Panc1 (cell line): ENCODE data around the gene RRM2. TPM values are rescaled to one million over a fixed set of nuclear protein-coding genes. Genes with fewer than 3 reads are reported as not detected.

Source experiments
- ATAC-seq: fragments of 200-7000 bp; cut with Tn5 transposase; 2 replicates; pipeline ENCODE4 v1.9.1; 2020; ENCODE audit warnings: mild to moderate bottlenecking, moderate library complexity
- BruUV-seq: library from RNA; stranded (reverse); fragments of 400-500 nt; replicated peaks from 2 replicates; lab custom pipeline; 2021; lab: Mats Ljungman, UMichigan
- CTCF ChIA-PET: fragments of 300-600 bp; sonication (Branson Sonifier 250); formaldehyde crosslinking; loops from one replicate; lab custom pipeline; 2022; ENCODE audit warnings: antibody characterized with exemption; lab: Charles Lee
- POLR2A ChIA-PET: fragments of 300-600 bp; sonication (Branson Sonifier 250); formaldehyde crosslinking; loops from one replicate; lab custom pipeline; 2022; ENCODE audit warnings: antibody characterized with exemption; lab: Charles Lee
- DNase-seq: peaks from one replicate; pipeline ENCODE4 v3.0.0-alpha.2; 2010; ENCODE audit warnings: low read depth, low spot score
- H3K27ac ChIP-seq: 2 replicates; pipeline ENCODE4 v1.5.1; 2011; ENCODE audit warnings: mild to moderate bottlenecking, low read length, inconsistent platforms
- H3K27me3 ChIP-seq: fragments of 200-500 bp; sonication (Bioruptor generic); 2 replicates; pipeline ENCODE4 v1.6.0; 2014; ENCODE audit warnings: low read length, inconsistent platforms; ENCODE audit not compliant: control insufficient read depth, insufficient read depth
- H3K36me3 ChIP-seq: fragments of 200-500 bp; sonication (Bioruptor generic); 2 replicates; pipeline ENCODE4 v1.5.1; 2014; ENCODE audit warnings: inconsistent platforms, mild to moderate bottlenecking, low read length, moderate library complexity; ENCODE audit not compliant: control insufficient read depth, insufficient read depth
- H3K4me1 ChIP-seq: 2 replicates; pipeline ENCODE4 v1.5.1; 2011; ENCODE audit warnings: inconsistent platforms, mild to moderate bottlenecking, low read length, moderate library complexity; ENCODE audit not compliant: control insufficient read depth, insufficient read depth
- H3K4me3 ChIP-seq, 2 experiments: 2 replicates each; pipeline ENCODE4 v1.5.1; 2011 to 2012; ENCODE audit warnings: low read depth in 2 of 2, low read length in 2 of 2, mild to moderate bottlenecking in 2 of 2, inconsistent platforms in 1 of 2, moderate library complexity in 1 of 2
- H3K9me3 ChIP-seq: fragments of 200-500 bp; sonication (Bioruptor generic); 2 replicates; pipeline ENCODE4 v1.5.1; 2014; ENCODE audit warnings: low read depth, mild to moderate bottlenecking, inconsistent platforms, low read length, moderate library complexity; ENCODE audit not compliant: control insufficient read depth, insufficient read depth
- POLR2AphosphoS5 ChIP-seq: IDR thresholded peaks from 2 replicates; pipeline ENCODE4 v1.6.1; 2012; ENCODE audit warnings: mild to moderate bottlenecking, low read depth, low read length, moderate library complexity
- REST ChIP-seq, 2 experiments: IDR thresholded peaks; 2 replicates each; pipeline ENCODE4 v1.6.1; 2011 to 2012; ENCODE audit warnings: low read depth in 2 of 2, control low read depth in 1 of 2, low read length in 1 of 2, mild to moderate bottlenecking in 1 of 2, moderate library complexity in 1 of 2; ENCODE audit not compliant: insufficient read depth in 1 of 2
- SIN3A ChIP-seq: IDR thresholded peaks from 2 replicates; pipeline ENCODE4 v1.6.1; 2012; ENCODE audit warnings: low read depth, mild to moderate bottlenecking, low read length, moderate library complexity, borderline replicate concordance; ENCODE audit not compliant: insufficient read depth
- TCF7L2 ChIP-seq: IDR thresholded peaks from 2 replicates; pipeline ENCODE4 v1.6.1; 2011; ENCODE audit warnings: mild to moderate bottlenecking, low read depth, low read length, inconsistent platforms
- in situ Hi-C: cut with HindIII; loops from 2 replicates; pipeline ENCODE4 v1.10.0; 2016; ENCODE audit warnings: low sequenced_read_pairs, low pct_unique_long_range_greater_than_20kb
- intact Hi-C: fragments of 100-400 bp; cut with micrococcal nuclease; formaldehyde crosslinking; loops from one replicate; pipeline ENCODE4 v1.10.0; 2022; ENCODE audit not compliant: unreplicated experiment
- total RNA-seq: library from RNA; stranded (reverse); gene quantifications from one replicate; pipeline ENCODE4 v1.2.1, GENCODE V29; 2021; ENCODE audit not compliant: unreplicated experiment
- TF ChIP-seq, protein P1 (sequence below): fragments of 450-650 bp; IDR thresholded peaks from 2 replicates; pipeline ENCODE4 v1.5.1; 2017; ENCODE audit warnings: mild to moderate bottlenecking

RRM2 gene
- total RNA-seq, 1 experiment from 2014 or later: 294 TPM

GRCh38 chr2:10128420-10128819 is 5.9 kb downstream of the RRM2 start:
- H3K36me3 ChIP-seq: peaks cover 39% of the 10 kb centered on the region; the same call in 1 of the 2 replicates
- peak overlapping the region; percentile 0; the same call in 1 of the 2 replicates for H3K27ac ChIP-seq
- intact Hi-C loops: loop anchor here (10.0 kb wide), 1 partner anchor 54 kb away; no protein-coding TSS in a partner anchor
- no peaks in the 10 kb centered on the region for H3K27me3 ChIP-seq
- no peak for DNase-seq
- in situ Hi-C loops: no loop called here
- BruUV-seq: no TSS peak
- H3K4me3 ChIP-seq: no peak overlapping the region
- ATAC-seq: no peak
- H3K9me3 ChIP-seq: no peaks in the 10 kb centered on the region
- TF ChIP-seq POLR2AphosphoS5: no peak; the same call in 1 of the 2 replicates
- TF ChIP-seq REST (IDR thresholded peaks at IDR 0.05; ENCODE audit: insufficient read depth in 1 of 2, low read depth in 2 of 2, low read length in 1 of 2): no peak
- TF ChIP-seq, protein P1, sequence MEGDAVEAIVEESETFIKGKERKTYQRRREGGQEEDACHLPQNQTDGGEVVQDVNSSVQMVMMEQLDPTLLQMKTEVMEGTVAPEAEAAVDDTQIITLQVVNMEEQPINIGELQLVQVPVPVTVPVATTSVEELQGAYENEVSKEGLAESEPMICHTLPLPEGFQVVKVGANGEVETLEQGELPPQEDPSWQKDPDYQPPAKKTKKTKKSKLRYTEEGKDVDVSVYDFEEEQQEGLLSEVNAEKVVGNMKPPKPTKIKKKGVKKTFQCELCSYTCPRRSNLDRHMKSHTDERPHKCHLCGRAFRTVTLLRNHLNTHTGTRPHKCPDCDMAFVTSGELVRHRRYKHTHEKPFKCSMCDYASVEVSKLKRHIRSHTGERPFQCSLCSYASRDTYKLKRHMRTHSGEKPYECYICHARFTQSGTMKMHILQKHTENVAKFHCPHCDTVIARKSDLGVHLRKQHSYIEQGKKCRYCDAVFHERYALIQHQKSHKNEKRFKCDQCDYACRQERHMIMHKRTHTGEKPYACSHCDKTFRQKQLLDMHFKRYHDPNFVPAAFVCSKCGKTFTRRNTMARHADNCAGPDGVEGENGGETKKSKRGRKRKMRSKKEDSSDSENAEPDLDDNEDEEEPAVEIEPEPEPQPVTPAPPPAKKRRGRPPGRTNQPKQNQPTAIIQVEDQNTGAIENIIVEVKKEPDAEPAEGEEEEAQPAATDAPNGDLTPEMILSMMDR: no peak
- TF ChIP-seq SIN3A: no peak
- TF ChIP-seq TCF7L2: no peak
- CTCF ChIA-PET: interaction anchor here (0.8 kb wide), 1 partner anchor 14 kb away, joined by 3 read pairs; no protein-coding TSS in a partner anchor
- H3K4me1 ChIP-seq: peaks cover 28% of the 10 kb centered on the region
- POLR2A ChIA-PET: no interaction called here

DNA sequence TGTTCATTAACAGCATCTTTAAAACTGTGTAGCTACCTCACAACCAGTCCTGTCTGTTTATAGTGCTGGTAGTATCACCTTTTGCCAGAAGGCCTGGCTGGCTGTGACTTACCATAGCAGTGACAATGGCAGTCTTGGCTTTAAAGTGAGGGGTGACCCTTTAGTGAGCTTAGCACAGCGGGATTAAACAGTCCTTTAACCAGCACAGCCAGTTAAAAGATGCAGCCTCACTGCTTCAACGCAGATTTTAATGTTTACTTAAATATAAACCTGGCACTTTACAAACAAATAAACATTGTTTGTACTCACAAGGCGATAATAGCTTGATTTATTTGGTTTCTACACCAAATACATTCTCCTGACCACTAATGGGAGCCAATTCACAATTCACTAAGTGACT is 7.0 kb downstream of the RRM2 start:
- intact Hi-C loops: loop anchor here (10.0 kb wide), 1 partner anchor 55 kb away; no protein-coding TSS in a partner anchor
- no peaks in the 10 kb centered on the region for H3K9me3 ChIP-seq
- peak overlapping the region; percentile 20; the same call in 1 of the 2 replicates for H3K27ac ChIP-seq
- peaks cover 30% of the 10 kb centered on the region for H3K4me1 ChIP-seq
- ChIA-PET POLR2A (no interaction called here), CTCF (no interaction called here)
- BruUV-seq: no TSS peak
- no peak for ATAC-seq
- in situ Hi-C loops: no loop called here
- no peak overlapping the region for H3K4me3 ChIP-seq
- H3K27me3 ChIP-seq: no peaks in the 10 kb centered on the region
- peaks cover 39% of the 10 kb centered on the region; the same call in 1 of the 2 replicates for H3K36me3 ChIP-seq
- DNase-seq: no peak
- TF ChIP-seq, protein P1: no peak
- peak; percentile 59 for TF ChIP-seq TCF7L2
